GM19397 (cell line): Measurements from ENCODE around the gene KIF26B.

Experiments used
- ATAC-seq: cut with Tn5 transposase; IDR thresholded peaks from one replicate; pipeline ENCODE4 v1.9.1; 2021; ENCODE audit warnings: mild to moderate bottlenecking, moderate library complexity; ENCODE audit not compliant: unreplicated experiment

Gene KIF26B

GRCh38 chr1:245270972-245271371 lies 116.2 kb downstream of the KIF26B start:
- ATAC-seq, result no peak

DNA sequence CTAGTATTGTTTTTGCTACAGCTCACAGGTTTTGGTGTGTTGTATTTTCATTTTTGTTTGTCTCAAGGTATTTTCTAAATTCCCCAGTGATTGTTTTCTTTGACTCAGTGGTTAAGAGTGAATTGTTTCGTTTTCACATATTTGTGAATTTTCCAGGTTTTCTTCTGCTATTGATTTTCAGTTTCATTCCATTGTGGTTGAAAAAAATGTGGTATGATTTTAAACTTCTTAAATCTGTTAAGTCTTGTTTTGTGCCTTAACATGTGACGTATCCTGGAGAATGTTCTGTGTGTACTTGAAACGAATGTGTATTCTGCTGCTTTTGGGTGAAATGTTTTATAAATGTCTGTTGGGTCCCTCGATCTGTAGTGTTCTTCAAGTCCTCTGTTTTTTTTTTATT lies 117.9 kb downstream of the KIF26B start:
- no peak for ATAC-seq

- ATAC-seq, result no peak
Observed at GRCh38 chr1:245276445-245276844, 121.7 kb downstream of the KIF26B start.

DNA sequence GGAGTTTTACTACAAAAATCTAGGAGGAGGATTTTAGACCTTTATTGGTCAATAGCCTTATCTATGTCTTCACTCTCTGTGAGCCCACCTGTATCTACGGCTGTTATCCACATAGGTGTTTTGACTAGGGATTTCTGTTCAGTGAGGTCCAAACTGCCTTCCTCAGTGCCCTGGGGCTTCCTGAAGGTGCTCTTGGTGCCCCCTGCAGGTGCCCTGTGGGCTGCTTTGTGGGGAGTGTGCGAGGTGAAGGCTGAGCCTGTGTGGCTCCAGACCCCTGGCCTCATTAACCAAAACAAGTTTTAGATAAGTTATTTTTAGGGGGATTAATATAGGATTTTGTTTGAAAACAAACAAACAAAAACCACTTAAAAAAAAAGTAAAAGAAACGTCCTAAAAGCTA lies 122.5 kb downstream of the KIF26B start:
- no peak for ATAC-seq

DNA sequence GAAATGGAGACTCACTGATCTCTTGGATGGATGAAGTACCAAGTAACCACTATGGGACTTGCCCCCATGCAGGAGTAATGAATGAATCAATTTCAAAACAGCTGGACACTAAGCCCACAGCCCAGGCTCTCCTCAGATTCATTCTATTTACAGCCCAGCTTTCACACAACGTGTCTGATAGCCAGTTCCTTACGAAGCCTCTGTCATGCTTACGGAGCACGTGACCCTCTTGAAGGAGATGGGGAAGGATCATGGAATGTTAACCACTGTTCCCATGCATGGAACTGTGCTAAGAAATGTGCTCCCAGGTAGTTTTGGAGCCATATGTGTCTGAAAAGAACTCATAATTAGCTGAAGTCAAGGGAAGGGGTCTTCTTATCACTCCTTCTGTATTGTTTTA lies 124.1 kb downstream of the KIF26B start:
- no peak for ATAC-seq

GRCh38 chr1:245279346-245279745 lies 124.6 kb downstream of the KIF26B start:
- no peak for ATAC-seq

DNA sequence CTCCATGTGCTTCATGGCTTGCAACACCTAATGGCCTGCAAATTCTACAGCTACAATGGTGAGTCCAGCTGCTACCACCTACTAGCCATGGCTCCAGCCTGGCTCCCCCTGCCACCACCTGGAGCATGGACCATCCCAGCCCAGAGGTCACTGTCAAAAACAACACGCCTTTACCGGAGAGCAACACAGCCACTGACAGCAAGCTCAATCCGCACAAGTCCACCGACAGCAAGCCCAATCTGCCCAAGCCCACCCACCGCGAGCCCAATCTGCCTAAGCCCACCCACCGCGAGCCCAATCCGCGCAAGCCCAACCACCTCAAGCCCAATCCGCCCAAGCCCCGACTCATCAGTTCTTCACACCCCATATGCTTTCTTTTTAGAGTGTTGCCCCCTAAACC lies 128.2 kb downstream of the KIF26B start:
- ATAC-seq, result no peak

GRCh38 chr1:245285168-245285567 lies 130.4 kb downstream of the KIF26B start:
- ATAC-seq, result no peak

- ATAC-seq, result no peak
Observed at GRCh38 chr1:245288796-245289195, 134.0 kb downstream of the KIF26B start.

DNA sequence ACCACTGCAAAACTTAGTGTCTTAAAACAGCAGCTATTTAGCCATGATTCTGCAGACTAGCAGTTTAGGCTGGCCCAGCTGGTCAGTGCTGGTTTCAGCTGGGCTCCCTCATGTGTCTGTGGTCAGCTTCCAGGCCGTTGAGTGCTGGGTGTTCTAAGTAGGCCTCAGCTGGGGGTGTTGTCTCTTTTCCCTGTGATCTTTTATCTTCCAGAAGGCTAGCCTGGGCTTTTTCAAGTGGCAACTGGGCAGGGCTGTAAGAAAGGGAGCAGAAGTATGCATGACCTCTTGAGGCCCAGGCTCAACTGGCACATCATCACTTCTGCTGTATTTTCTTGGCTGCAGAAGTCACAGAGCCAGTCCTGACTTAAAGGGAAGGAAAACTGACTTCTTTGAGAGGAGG lies 136.1 kb downstream of the KIF26B start:
- ATAC-seq, result no peak

DNA sequence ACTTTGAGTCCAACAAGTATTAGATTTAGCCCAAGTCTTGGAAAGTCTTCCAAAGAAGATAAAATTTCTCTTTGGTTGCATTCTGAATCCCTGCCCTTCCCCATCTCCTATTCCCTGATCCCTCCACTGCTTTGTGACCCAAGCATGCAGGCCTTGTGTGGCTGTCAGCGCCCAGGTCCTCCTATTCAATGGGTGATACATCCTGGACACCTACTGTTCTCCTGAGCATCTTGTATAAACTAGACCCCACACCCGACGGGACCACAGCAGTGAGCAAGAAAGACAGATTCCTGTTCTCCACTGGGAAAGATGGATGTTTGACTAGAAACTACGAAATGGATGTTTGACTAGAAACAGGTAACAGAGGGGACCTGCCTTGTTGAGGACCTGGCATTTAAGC lies 136.6 kb downstream of the KIF26B start:
- no peak for ATAC-seq

- no peak for ATAC-seq
Observed at GRCh38 chr1:245292141-245292540, 137.4 kb downstream of the KIF26B start.

DNA sequence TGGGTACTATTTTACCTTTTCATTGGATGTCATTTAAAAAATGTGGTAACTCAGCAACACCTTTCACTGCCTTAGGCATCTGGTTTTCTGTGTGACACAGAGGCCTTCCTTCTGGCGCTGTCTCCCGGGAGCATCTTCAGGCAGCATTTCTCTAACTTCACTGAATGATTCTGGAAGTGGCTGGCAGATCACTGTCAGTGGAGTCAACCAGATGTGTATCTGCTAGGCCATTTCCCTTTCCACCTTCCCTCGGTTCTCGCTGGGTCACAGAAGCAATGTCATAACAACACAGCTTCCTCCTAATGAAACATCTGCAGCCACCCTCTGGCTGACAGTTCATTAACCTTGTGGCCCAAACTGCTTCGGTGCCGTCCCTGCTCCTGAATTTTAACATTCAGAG lies 137.8 kb downstream of the KIF26B start:
- no peak for ATAC-seq

GRCh38 chr1:245294020-245294419 lies 139.2 kb downstream of the KIF26B start:
- ATAC-seq, result no peak

DNA sequence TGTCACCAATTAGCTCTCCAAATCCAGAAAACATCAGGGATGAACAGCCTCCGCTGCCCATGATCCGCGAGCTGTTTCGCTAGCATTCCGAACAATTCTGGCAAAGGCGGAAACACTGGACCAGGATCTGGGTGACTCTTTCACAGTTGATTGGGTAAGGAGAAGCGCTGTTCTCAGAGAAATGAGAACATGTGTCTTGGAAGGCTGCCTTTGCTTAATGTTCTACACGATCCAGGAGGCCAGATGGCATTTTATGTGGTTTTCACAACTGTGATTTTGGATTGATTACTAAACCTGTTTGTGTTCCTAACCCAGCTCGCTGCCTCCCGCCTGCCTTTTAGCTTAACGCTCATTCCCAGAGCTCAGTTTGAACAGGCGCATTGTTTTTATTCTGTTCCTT lies 144.0 kb downstream of the KIF26B start:
- no peak for ATAC-seq

DNA sequence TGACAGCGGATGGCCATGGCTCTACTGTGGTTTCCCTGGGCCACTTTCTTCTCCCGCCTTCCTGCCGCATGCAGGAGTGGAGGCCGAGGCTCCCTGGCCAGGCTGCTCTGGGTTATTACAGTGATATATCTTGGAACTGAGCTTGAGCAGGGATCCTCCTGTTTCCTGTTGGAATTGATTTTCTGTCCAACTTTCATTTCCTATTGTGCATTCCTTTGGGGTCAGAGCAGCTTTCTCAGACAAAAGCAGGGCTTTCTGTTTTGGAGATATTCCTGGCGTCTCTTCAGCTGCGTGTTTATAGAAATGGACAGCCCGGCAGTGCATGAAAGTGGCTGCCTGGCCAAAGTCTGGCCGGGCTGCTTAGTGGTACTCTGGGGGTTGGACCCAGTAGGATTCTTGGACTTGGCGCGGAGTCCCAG lies 146.4 kb downstream of the KIF26B start:
- no peak for ATAC-seq

GRCh38 chr1:245301921-245302320 lies 147.1 kb downstream of the KIF26B start:
- no peak for ATAC-seq

- no peak for ATAC-seq
Observed at GRCh38 chr1:245304698-245305097, 149.9 kb downstream of the KIF26B start.

GRCh38 chr1:245306020-245306419 lies 151.2 kb downstream of the KIF26B start:
- no peak for ATAC-seq

GRCh38 chr1:245306628-245307410 lies 152.0 kb downstream of the KIF26B start:
- no peak for ATAC-seq

DNA sequence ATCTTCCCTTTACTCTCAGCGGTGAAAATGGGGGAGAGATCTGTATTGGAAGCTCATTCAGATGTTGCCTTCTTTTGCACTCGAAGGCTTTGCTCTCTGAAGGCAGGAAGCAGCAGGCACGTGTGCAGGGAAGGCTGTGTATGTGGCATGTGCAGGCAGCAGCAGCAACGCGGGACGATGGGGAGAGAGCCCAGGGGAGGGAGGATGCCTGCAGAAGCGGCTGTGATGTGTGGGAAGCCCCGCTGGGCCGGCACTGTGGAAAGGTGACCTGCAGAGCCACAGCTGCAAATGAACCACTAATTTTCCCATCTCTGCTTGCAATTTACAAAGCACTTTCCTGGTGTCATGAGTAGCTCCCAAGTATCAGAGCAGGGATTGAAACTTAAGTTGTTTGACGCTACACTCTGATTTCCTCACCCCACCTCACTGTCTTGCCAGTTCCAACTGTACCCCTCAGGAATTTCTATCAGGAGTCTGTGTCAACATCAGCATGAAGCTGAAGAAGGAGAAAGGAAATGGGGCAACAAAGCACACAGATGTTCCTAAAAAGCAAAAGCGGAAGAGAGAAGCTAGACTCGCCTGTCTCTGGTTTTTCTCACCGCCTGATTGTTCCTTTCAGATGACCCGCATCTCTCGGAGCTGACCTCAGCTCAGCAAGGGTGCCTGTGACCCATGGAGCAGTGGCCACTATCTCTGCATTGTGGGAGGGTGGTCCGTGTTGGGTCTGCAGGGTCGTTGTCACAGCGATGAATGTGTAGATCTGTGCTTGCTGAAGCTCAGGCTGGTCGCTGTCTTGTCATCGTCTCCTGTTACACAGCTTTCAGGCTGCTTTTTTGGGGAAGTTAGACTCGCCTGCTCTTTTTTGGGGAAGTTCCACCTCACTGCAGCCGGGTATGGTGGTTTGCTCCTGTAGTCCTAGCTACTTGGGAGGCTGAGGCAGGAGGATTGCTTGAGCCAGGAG lies 156.1 kb downstream of the KIF26B start:
- no peak for ATAC-seq
